Stimulated activated CD8-positive, alpha-beta memory T cell treated with anti-CD3 and anti-CD28 coated beads, Interleukin-7, amount 100 ng/mL, for 24 hours (primary cell): ENCODE results near the gene SPR.

Experiments
- DNase-seq: peaks from one replicate; pipeline ENCODE4 v3.0.0-alpha.2; 2020; ENCODE audit warnings: low read depth

SPR gene

DNA sequence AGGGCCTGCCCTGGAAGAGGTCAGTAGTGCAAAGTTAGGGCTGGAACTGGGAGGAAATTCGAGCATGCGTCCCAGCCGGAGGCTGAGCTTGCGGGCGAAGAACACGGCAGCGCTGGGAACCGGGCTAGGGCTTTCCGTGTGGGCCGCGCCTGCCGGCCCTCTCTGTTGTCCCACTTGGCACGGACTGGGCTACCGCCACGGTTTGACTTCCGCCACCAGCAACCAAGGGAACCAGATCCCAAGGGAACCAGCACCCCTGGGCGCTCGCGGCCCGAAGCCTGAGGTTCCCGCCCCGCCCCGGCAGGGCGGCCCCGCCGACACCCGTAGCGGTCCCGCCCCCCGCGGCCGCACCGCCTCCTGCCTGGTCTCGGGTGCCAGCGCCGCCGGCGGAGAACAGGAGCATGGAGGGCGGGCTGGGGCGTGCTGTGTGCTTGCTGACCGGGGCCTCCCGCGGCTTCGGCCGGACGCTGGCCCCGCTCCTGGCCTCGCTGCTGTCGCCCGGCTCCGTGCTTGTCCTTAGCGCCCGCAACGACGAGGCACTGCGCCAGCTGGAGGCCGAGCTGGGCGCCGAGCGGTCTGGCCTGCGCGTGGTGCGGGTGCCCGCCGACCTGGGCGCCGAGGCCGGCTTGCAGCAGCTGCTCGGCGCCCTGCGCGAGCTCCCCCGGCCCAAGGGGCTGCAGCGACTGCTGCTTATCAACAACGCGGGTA lies at the start of gene SPR:
Gene SPR (plus strand): TSS at position 377 of the 708 bp plus-strand sequence. CDS start 25 bp downstream, at position 402.
- no peak for DNase-seq

DNA sequence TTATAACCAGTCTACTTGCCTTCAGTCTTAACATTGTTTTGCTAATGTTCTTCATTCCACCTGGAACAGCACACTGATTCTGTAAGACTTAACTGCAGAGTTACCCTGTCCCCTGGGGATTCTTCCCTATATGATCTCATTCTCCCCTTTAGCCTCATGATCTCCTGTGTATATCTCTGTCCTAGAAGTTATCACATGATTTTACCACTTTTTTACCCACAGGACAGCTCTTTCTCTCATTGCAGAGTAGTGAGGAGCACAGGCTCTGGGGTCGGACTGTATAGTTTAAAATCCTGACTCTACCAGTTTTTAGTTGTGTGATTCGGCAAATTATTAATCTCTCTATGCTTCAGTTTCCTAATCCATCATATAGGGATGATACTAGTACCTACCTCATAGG lies 47.1 kb upstream of the SPR start:
- DNase-seq, result no peak

DNA sequence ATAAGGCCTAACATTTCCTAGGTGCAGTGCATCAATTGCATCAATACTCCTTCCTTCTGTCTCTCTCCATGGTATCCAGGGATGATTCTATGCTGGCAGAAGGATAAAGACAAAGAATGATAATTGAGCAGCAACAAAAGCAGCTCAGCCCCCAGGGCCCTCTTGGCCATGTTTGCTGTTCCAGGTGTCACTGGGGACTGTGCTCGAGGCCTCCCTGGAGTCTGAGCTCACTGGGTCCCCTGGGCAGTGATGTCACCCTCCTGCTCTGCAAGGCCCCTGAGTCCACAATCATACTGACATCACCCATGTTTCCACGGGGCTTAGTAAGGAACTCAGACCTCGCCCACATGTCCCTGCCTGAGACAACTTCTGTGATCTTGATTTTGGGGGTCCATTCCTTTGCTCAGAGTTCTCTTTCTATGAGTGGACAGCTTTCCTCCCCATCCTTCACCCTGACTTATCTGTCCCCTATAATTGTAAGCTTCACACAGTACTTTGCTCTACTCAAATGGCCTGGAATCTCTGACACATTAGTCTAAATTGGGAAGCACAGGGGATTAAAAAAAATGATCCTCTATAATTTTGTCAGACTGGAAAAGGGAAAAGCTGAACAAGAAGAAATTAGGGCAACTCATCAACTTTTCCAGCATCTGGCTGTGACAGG lies 45.6 kb upstream of the SPR start:
- no peak for DNase-seq

- DNase-seq, result no peak
Measured at GRCh38 chr2:72843301-72843700, 43.9 kb upstream of the SPR start.

GRCh38 chr2:72846171-72847095 lies 40.8 kb upstream of the SPR start:
- DNase-seq, result no peak

GRCh38 chr2:72847534-72848315 lies 39.5 kb upstream of the SPR start:
- DNase-seq, result no peak

DNA sequence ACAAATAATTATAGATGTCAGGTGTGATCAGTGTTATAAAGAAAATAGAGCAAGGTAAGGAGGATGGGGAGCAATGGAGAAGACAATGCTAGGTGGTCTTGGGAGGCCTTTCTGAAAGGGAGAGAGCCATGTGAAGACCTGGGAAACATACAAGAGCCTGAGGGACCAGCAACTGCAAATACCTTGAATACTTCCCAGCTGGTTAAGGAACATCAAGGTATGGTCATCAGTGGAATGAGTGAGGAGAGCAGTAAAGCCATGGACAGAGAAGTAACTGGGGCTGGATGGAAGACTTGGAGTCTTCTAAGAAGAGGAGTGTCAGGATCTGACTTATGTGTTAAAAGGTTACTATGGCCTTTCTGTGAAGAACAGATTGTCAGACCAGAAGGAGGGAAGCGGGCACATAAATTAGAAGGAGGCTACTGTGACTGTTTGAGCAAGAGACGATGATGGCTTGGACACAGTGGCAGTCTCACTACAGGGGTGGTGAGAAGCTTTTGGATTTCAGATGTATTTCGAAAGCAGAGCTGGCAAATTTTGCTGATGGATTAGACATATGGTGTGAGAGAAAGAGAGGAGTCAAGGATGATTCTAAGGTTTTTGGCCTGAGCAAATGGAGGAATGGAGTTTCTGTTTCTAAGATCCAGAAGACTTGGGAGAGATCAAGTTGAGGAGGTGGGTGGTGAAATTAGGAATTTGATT lies 38.6 kb upstream of the SPR start:
- no peak for DNase-seq

GRCh38 chr2:72849138-72849462 lies 38.1 kb upstream of the SPR start:
- no peak for DNase-seq

DNA sequence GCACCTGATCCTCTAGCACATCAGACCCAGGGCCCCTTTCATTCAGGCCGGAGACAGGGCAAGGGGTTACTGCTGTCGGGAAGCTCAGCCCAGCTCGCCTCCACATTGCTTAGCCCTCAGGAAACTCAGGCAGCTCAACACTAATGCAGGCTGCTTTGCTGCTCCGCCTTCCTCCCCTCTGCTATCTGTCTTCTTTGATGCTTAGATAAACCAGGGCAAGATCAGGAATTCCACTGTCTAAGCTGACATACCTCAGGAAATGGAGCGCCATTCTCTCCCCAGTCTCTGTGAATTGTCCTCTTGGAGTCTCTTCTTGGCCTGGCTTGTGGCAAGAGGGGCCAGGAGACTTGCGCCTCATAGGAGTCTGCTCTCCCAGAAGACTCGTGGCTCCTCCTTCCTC lies 35.9 kb upstream of the SPR start:
- DNase-seq, result no peak

GRCh38 chr2:72859831-72860262 lies 27.4 kb upstream of the SPR start:
- DNase-seq, result peak; percentile 15

- peak; percentile 69 for DNase-seq
Measured at GRCh38 chr2:72862239-72862988, 24.8 kb upstream of the SPR start.

DNA sequence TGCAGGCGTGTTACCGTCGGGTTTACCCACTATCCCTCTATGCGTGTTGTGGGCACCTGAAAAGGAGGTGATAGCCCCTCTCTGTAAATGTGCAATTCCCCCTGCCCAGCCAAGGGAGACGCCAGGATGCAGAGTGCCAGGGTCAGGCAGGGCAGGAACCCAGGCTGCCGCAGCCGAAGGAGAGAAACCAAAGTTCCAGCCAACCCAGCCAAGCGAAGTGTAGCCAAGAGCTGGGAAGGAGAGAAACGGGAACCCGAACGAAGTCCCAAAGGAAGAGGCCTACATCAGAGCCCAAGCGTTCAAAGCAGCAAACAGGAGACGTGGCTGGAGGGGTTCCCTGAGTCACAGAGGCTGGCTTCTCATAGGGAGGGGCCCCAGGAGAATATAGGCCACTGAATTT lies 24.2 kb upstream of the SPR start:
- DNase-seq, result no peak

- no peak for DNase-seq
Measured at GRCh38 chr2:72864500-72864899, 22.7 kb upstream of the SPR start.

- no peak for DNase-seq
Measured at GRCh38 chr2:72871060-72871459, 16.1 kb upstream of the SPR start.

DNA sequence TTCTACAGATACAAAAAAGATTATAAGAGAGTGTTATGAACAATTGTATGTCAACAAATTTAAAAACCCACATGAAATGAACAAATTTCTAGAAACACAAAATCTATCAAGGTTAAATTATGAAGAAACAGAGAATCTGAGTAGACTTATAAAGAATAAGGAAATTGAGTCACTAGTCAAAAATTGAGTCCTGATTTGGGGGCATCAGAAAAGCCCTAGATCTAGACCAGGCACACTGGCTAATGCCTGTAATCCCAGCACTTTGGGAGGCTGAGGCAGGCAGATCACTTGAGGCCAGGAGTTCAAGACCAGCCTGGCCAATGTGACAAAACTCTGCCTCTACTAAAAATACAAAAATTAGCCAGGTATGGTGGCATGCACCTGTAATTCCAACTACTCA lies 15.3 kb upstream of the SPR start:
- DNase-seq, result no peak

- DNase-seq, result no peak
Measured at GRCh38 chr2:72883356-72883962, 3.7 kb upstream of the SPR start.

DNA sequence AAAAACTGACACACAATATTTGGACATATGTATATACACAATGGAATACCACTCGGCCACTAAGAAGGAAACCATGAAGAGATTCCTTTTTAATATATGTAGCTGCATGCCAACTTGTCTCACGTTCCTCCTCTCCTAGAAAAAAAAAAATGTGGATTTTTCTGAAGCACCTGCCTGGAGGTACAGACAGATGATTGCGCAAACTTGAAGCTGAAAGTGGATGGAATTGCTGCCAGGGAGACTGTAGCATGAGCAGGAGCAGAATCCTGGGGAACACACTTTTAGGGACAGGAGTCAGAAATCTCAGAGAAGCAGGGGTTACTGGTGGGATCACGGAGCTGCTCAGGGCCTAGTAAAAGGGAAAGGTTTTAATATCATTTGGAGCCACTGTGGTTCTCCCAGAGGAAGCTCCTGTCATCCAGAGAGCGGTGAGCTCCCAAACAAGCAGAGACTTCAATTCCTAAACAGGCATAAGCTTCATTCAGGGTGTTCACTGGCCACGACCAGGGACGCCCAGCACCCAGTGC lies 640 bp upstream of the SPR start:
- DNase-seq, result no peak

GRCh38 chr2:72887740-72888437 lies 681 bp downstream of the SPR start:
- peak; percentile 47 for DNase-seq

DNA sequence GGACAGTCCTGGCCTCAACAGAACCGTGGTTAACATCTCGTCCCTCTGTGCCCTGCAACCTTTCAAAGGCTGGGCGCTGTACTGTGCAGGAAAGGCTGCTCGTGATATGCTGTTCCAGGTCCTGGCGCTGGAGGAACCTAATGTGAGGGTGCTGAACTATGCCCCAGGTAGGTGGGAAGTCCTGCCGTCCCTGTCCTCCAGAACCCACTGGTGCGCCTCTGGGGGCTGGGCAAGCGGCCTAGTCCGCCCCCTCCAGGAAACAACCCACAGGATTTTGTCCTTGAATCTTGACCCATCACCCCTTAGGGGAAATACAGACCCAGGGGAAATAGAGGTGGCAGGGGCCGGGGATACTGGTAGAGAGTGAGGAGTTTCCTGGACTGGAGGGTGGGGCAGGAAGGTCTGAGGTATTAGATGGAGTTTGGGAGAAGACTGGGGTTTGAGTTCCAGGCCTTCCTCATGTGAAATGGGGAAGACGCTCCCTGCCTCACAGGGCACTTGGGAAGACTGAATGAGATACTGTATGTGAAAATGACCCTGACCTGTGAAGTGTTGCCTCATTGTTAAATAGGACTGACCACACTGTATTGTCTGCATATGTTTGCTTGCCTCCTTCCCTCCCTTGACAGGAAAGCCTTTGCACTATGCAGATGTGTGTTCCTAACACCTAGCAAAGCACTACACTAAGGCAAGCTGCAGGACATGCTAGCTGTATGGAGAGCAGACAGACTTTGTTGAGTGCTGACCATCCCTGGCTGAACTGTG lies 1.4 kb downstream of the SPR start:
- no peak for DNase-seq
